HG02973 (cell line): ENCODE data around the gene SPTA1.

ENCODE experiments used
- ATAC-seq: cut with Tn5 transposase; IDR thresholded peaks from one replicate; pipeline ENCODE4 v1.9.1; 2021; ENCODE audit warnings: moderate library complexity; ENCODE audit not compliant: unreplicated experiment

Gene SPTA1

DNA sequence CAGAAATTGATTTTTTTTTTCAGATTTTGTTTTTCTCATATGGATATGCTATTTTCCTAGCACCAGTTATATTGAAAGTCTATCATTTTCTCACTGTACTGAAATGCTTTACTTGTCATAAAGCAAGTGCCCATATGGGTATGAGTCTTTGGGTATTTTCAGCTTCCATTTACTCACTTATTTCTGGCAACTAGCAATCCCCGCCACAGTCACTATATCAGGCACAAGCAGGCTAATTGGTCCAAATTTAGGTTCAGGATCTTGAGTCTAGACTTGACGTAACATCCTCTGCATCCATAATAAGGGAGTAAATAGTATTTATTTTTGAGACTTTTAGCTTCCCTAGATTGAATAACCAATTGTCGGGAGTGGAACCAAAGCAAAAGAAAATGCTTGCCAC, 109.0 kb downstream of the SPTA1 start:
- ATAC-seq, result no peak

DNA sequence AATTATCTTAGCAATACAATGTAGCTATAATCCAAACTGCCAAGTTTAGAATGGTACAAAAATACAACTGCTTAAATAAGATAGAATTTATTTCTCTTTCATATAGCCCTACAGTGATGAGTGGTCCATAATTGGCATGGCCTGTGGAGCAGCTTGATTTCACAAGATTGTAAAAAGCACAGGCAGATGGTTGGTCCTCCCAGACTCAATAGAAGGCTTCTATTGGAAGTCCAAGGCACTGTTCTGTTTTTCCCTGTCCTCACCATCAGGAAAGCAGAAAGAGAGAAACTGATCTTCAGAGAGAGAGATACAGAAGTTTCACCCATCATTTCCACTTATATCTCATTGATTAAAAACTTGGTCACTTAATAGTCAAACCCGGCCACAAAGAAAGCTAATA, 114.3 kb downstream of the SPTA1 start:
- no peak for ATAC-seq

DNA sequence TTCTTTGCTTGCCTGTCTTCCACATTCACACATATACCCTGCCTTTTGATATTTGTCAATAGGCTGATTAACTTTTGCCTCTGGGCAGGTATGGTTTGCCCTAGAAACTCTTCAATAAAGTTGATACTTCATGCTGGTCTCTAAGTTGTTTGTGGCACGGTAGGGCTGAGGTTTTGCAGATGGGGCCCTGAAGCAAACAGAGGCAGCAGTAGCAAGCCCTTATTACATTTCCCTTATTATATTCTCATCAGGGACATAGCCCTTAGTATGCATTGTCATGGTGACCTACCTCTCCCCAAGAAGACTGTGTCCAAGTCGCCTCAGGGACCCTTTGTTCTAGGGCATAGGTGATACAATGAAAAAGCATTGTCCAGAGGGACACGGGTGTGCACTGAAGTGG, 116.0 kb downstream of the SPTA1 start, which contains the start of gene OR6P1:
Gene OR6P1 (minus strand): TSS at position 101 of the 400 bp plus-strand sequence. CDS start 6,976 bp downstream, outside the sequence.
- no peak for ATAC-seq

DNA sequence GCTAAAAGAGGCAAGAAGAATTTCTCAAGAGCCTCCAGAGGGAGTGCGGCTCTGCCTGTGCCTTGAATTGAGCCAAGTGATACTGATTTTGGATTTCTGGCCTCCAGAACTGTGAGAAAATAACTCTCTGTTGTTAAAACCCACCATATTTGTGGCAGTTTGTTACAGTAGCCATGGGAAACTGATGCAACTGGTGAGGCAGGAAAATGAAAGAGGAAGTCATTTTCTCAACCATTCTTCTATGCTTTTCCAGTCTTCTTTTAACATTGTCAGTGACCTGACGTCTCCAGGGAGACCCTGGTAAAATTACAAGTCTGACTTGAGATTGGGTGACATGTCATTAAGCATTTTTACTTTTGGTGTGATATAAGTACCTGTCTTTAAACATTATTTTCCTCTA, 121.9 kb downstream of the SPTA1 start:
- ATAC-seq, result no peak

DNA sequence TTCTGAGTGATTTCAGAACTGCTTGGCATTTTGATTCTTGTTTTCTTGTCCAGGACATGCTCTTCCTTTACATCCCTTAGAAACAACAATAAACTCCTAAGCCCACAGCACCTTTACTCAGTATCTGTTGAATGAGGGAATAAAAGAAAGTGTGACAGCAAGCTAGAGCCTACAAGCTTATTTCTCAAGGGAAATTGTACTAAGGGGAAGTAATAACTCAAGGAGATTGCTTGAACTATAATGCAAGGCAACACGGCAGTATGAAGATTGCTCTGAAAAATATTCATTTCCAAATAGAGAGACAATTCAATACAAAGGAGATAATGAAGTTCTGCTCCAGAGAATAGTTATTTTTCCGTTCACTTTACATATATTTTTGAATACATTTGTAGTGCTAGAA, 122.7 kb downstream of the SPTA1 start:
- ATAC-seq, result no peak
